ENCODE data around the gene DNAJC1. TPM values are rescaled to one million over a fixed set of nuclear protein-coding genes. Genes with fewer than 3 reads are reported as not detected.

The DNAJC1 gene
- total RNA-seq, 1 donor from 2014 or later = 12.0 TPM

DNA sequence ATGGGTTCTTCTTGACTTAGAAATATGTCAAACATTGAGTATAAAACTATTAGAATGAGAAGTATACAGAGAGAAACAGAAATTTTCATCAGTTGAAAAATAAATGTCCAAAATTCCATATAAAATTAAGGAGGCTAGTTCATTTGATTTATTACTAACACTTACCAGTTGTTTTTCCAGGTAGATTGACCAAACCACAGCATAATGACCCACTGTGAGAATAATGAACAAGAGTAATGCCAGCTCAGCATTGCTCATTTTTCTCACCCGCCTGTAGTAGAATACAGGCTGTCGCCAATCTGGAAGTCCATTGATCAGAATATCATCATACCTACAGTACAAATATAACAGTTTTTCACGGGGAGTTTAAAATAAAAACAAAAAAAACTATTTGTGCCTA is 82.9 kb downstream of the DNAJC1 start:
- Histone ChIP-seq H3K27ac (replicated peaks) (no peak overlapping the region), H3K36me3 (peaks cover 4% of the 10 kb centered on the region)
- TF ChIP-seq, protein P1, sequence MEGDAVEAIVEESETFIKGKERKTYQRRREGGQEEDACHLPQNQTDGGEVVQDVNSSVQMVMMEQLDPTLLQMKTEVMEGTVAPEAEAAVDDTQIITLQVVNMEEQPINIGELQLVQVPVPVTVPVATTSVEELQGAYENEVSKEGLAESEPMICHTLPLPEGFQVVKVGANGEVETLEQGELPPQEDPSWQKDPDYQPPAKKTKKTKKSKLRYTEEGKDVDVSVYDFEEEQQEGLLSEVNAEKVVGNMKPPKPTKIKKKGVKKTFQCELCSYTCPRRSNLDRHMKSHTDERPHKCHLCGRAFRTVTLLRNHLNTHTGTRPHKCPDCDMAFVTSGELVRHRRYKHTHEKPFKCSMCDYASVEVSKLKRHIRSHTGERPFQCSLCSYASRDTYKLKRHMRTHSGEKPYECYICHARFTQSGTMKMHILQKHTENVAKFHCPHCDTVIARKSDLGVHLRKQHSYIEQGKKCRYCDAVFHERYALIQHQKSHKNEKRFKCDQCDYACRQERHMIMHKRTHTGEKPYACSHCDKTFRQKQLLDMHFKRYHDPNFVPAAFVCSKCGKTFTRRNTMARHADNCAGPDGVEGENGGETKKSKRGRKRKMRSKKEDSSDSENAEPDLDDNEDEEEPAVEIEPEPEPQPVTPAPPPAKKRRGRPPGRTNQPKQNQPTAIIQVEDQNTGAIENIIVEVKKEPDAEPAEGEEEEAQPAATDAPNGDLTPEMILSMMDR (IDR thresholded peaks at IDR 0.05; ENCODE audit: borderline replicate concordance) = no peak

DNA sequence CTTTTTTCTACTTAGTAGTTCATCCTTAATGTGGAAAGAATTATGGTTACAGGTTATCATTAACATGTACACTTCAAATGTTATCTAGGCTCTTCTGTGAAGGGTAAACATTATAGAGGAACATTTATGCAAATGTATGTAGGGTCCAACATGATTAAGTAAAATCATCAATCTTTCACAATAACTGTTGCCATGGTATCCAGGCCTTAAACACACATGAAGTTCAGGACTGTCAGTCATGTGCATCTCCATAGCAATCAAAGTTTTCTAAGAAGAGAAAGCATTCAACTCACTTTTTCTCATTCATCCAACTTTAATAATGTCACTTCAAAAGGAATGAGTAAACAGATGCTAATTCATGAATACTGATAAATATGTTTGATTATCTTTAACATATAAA is 83.6 kb downstream of the DNAJC1 start:
- Histone ChIP-seq H3K27ac (replicated peaks) (no peak overlapping the region), H3K4me3 (no peak overlapping the region), H3K9me3 (replicated peaks) (no peaks in the 10 kb centered on the region), H3K36me3 (peaks cover 4% of the 10 kb centered on the region), H3K27me3 (ENCODE audit: low read depth) (no peaks in the 10 kb centered on the region), H3K4me1 (peaks cover 13% of the 10 kb centered on the region)
- no peak for DNase-seq
- TF ChIP-seq, protein P1 (IDR thresholded peaks at IDR 0.05; ENCODE audit: borderline replicate concordance) = no peak
- intact Hi-C loops (cut with micrococcal nuclease) = no loop called here

More for the DNA sequence above, 82.9 kb downstream of the DNAJC1 start:
- intact Hi-C loops (cut with micrococcal nuclease) = no loop called here
- Histone ChIP-seq H3K4me1 (peaks cover 13% of the 10 kb centered on the region), H3K27me3 (ENCODE audit: low read depth) (no peaks in the 10 kb centered on the region), H3K9me3 (replicated peaks) (no peaks in the 10 kb centered on the region), H3K4me3 (no peak overlapping the region)
- no peak for DNase-seq

DNA sequence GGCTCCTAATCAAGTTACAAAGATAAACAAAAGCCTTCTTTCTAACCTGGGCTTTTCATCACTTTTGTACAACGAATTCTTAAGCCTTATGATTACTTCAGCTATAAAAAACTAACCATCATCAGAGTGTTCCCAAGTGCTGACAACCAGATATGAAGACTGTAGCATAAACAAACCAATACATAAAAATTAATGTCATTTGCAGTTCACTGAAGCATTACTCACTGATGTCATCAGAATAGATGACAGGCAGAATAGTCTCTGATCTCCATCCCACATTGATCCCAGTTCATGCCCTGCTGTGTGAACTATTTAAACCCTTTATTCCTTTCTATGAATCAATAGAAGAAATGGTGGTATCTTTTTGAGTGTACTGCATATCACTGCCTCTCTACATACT is 84.4 kb downstream of the DNAJC1 start:
- no peaks in the 10 kb centered on the region for H3K9me3 ChIP-seq (replicated peaks)
- H3K27ac ChIP-seq (replicated peaks) = no peak overlapping the region
- peaks cover 13% of the 10 kb centered on the region for H3K4me1 ChIP-seq
- H3K27me3 ChIP-seq (ENCODE audit: low read depth) = no peaks in the 10 kb centered on the region
- intact Hi-C loops (cut with micrococcal nuclease) = no loop called here
- H3K36me3 ChIP-seq = peaks cover 4% of the 10 kb centered on the region
- TF ChIP-seq, protein P1 (IDR thresholded peaks at IDR 0.05; ENCODE audit: borderline replicate concordance) = no peak
- DNase-seq = no peak
- H3K4me3 ChIP-seq = no peak overlapping the region

DNA sequence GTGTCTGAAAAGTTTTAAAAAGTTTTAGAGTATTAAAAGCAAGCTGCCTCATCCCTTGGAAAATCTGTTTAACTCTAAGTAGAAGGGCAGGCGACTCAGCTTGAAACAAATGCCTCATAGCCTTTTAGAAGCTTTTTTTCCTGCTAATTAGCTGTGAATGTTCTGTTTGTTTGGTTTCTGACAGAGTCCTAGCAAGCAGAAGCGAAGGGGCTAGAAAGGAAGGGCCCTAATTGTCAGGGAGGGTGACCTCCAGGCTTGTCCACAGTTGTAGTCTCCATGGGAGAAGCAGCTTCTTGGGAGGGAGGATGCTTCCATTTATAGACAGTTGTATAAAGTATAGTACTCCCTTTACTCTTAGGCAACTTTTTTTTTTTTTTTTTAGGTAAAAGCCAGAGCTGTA is 90.9 kb downstream of the DNAJC1 start:
- Histone ChIP-seq H3K4me3 (no peak overlapping the region), H3K36me3 (peaks cover 12% of the 10 kb centered on the region), H3K4me1 (no peaks in the 10 kb centered on the region), H3K27me3 (ENCODE audit: low read depth) (no peaks in the 10 kb centered on the region), H3K9me3 (replicated peaks) (no peaks in the 10 kb centered on the region), H3K27ac (replicated peaks) (no peak overlapping the region)
- TF ChIP-seq, protein P1 (IDR thresholded peaks at IDR 0.05; ENCODE audit: borderline replicate concordance) = no peak
- intact Hi-C loops (cut with micrococcal nuclease) = no loop called here
- no peak for DNase-seq

DNA sequence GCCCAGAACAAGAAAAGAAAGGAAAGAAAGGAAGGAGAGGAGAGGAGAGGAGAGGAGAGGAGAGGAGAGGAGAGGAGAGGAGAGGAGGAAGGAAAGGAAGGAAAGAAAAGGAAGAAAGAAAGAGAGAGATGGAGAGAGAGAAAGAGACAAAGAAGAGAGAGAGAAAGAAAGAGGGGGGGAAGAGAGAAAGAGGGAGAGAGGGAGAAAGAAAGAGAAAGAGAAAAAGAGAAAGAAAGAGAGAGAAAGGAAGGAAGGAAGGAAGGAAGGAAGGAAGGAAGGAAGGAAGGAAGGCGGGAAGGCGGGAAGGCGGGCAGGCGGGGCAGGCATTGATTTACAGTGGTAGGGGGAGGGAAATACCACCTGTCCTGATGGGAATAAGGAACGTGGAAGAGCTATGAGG is 92.7 kb downstream of the DNAJC1 start:
- Histone ChIP-seq H3K4me1 (no peaks in the 10 kb centered on the region), H3K27ac (replicated peaks) (no peak overlapping the region), H3K9me3 (replicated peaks) (no peaks in the 10 kb centered on the region), H3K36me3 (peaks cover 16% of the 10 kb centered on the region), H3K4me3 (no peak overlapping the region), H3K27me3 (ENCODE audit: low read depth) (no peaks in the 10 kb centered on the region)
- no peak for DNase-seq
- intact Hi-C loops (cut with micrococcal nuclease) = no loop called here
- TF ChIP-seq, protein P1 (IDR thresholded peaks at IDR 0.05; ENCODE audit: borderline replicate concordance) = no peak

DNA sequence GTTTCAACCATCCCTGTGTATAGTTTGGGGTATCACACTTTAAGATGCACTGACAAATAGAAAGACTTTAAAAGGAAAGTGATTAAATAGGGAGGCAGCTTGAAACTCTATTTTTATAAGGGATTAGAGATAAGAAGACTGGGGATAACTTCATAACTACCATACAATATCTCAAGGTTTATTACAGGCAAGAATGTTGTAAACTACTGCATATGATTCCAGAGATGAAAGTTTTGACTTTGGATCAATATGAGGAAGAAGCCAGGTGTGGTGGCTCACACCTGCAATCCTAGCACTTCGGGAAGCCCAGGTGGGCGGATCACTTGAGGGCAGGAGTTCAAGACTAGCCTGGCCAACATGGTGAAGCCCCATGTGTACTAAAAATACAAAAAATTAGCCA is 96.1 kb downstream of the DNAJC1 start:
- Histone ChIP-seq H3K4me3 (no peak overlapping the region), H3K27me3 (ENCODE audit: low read depth) (no peaks in the 10 kb centered on the region), H3K9me3 (replicated peaks) (no peaks in the 10 kb centered on the region), H3K27ac (replicated peaks) (no peak overlapping the region), H3K4me1 (no peaks in the 10 kb centered on the region), H3K36me3 (peaks cover 39% of the 10 kb centered on the region)
- TF ChIP-seq, protein P1 (IDR thresholded peaks at IDR 0.05; ENCODE audit: borderline replicate concordance) = no peak
- no peak for DNase-seq
- intact Hi-C loops (cut with micrococcal nuclease) = no loop called here
